NCI-H2196 treated with DMSO at 0.1 percent for 48 hours (cell line): ENCODE results near the gene TAF1L.

Source experiments
- DNase-seq: peaks from one replicate; lab custom pipeline; 2025; ENCODE audit not compliant: unreplicated experiment; lab: John Stamatoyannopoulos, UW

Gene TAF1L

GRCh38 chr9:32589083-32589723, 46.3 kb downstream of the TAF1L start:
- peak; percentile 0 for DNase-seq

GRCh38 chr9:32587901-32588300, 47.6 kb downstream of the TAF1L start:
- DNase-seq = no peak

- DNase-seq = no peak
These were observed 50.7 kb downstream of the TAF1L start for GRCh38 chr9:32584784-32585183.

- DNase-seq = peak; percentile 33
These were observed 53.8 kb downstream of the TAF1L start for GRCh38 chr9:32581512-32582143.

- no peak for DNase-seq
These were observed 54.7 kb downstream of the TAF1L start for GRCh38 chr9:32580631-32581300.

GRCh38 chr9:32579706-32580331, 55.6 kb downstream of the TAF1L start:
- peak; percentile 16 for DNase-seq
